Neural crest cell (in vitro differentiated cells): Measurements from ENCODE around the gene PRR27. TPM values are rescaled to one million over a fixed set of nuclear protein-coding genes. Genes with fewer than 3 reads are reported as not detected.

Experiments
- DNase-seq: peaks from one replicate; pipeline ENCODE4 v3.0.0; 2021; ENCODE audit warnings: low read depth, mixed read lengths, low spot score
- H3K27ac Mint-ChIP-seq: one replicate; pipeline ENCODE4 v1.8.0; 2021; ENCODE audit warnings: mild to moderate bottlenecking, mixed read lengths; ENCODE audit not compliant: unreplicated experiment
- H3K27me3 Mint-ChIP-seq: 2 replicates; pipeline ENCODE4 v1.8.0; 2021; ENCODE audit warnings: low read depth, mild to moderate bottlenecking, mixed read lengths
- H3K36me3 Mint-ChIP-seq: 2 replicates; pipeline ENCODE4 v1.8.0; 2021; ENCODE audit warnings: low read depth, mild to moderate bottlenecking, mixed read lengths
- H3K4me1 Mint-ChIP-seq: 2 replicates; pipeline ENCODE4 v1.8.0; 2021; ENCODE audit warnings: mixed read lengths
- H3K4me3 Mint-ChIP-seq: one replicate; pipeline ENCODE4 v1.8.0; 2021; ENCODE audit warnings: mild to moderate bottlenecking, mixed read lengths
- H3K9me3 Mint-ChIP-seq: 2 replicates; pipeline ENCODE4 v1.8.0; 2021; ENCODE audit warnings: mixed read lengths
- CTCF ChIP-seq: fragments of 200-600 bp; sonication (generic); conservative IDR thresholded peaks from 2 replicates; pipeline ENCODE4 v1.5.0; 2021; ENCODE audit warnings: antibody characterized with exemption, mild to moderate bottlenecking
- total RNA-seq: library from RNA; stranded (reverse); gene quantifications from 2 replicates; pipeline ENCODE4 v1.2.1, GENCODE V29; 2021

PRR27 gene
- total RNA-seq, 1 donor from 2014 or later = not detected

GRCh38 chr4:70138751-70139150, 15.3 kb upstream of the PRR27 start:
- no peaks in the 10 kb centered on the region for H3K36me3 Mint-ChIP-seq

DNA sequence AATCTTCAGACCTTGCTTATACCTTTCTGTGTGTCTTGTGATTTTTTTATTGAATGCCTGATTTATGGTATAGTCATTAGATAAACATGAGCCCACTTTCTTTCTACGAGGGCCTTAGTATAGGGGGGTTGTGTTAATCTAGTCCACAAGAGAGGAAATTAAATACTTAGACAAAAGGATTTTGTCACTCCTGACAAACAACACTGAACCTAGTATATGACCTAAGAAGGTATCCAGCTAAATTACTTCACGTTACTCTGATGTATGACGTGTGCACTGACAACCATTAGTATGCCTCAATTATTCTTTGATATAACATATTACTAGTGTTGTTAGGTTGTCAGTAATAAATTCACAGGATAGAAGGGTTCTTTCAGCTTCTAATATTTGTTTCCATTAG, 2.8 kb upstream of the PRR27 start:
- no peak for TF ChIP-seq CTCF

More at GRCh38 chr4:70138751-70139150, 15.3 kb upstream of the PRR27 start:
- Mint-ChIP-seq H3K27me3 (no peaks in the 10 kb centered on the region), H3K27ac (no peak overlapping the region), H3K4me1 (no peaks in the 10 kb centered on the region), H3K9me3 (no peaks in the 10 kb centered on the region), H3K4me3 (no peak overlapping the region)
- no peak for TF ChIP-seq CTCF
- no peak for DNase-seq

DNA sequence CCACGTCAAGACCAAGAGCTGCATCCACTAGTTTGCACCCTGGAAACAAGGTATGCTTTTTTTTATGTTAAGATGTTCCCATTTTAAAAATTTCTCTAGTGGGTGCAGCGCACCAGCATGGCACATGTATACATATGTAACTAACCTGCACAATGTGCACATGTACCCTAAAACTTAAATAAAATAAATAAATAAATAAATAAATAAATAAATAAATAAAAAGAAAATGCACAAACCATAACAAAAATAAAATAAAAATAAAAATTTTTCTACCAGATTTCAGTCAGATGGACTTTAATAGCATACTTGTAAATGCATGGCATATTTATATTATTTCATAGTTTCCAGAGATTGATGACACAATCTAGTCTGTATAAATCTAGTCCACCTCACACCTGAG, 1.9 kb upstream of the PRR27 start:
- Mint-ChIP-seq H3K9me3 (peaks cover 3% of the 10 kb centered on the region), H3K4me1 (peaks cover 4% of the 10 kb centered on the region), H3K27me3 (no peaks in the 10 kb centered on the region), H3K4me3 (no peak overlapping the region), H3K36me3 (no peaks in the 10 kb centered on the region), H3K27ac (no peak overlapping the region)
- DNase-seq = no peak
- TF ChIP-seq CTCF = no peak

More for the DNA sequence above, 2.8 kb upstream of the PRR27 start:
- no peak for DNase-seq
- Mint-ChIP-seq H3K4me3 (no peak overlapping the region), H3K4me1 (peaks cover 4% of the 10 kb centered on the region), H3K36me3 (no peaks in the 10 kb centered on the region), H3K27ac (no peak overlapping the region), H3K9me3 (peaks cover 3% of the 10 kb centered on the region), H3K27me3 (no peaks in the 10 kb centered on the region)

DNA sequence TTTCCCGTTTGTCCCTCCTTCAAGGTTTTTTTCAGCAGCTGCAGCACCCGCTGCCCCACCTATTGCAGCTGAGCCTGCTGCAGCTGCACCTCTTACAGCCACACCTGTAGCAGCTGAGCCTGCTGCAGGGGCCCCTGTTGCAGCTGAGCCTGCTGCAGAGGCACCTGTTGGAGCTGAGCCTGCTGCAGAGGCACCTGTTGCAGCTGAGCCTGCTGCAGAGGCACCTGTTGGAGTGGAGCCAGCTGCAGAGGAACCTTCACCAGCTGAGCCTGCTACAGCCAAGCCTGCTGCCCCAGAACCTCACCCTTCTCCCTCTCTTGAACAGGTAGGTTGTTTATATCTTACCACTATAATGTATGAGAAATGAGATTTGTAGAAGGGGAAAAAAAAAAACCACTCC, 4.5 kb downstream of the PRR27 start:
- DNase-seq = no peak
- Mint-ChIP-seq H3K4me3 (no peak overlapping the region), H3K4me1 (no peaks in the 10 kb centered on the region), H3K9me3 (no peaks in the 10 kb centered on the region), H3K27me3 (no peaks in the 10 kb centered on the region), H3K27ac (no peak overlapping the region), H3K36me3 (no peaks in the 10 kb centered on the region)
- TF ChIP-seq CTCF = no peak

DNA sequence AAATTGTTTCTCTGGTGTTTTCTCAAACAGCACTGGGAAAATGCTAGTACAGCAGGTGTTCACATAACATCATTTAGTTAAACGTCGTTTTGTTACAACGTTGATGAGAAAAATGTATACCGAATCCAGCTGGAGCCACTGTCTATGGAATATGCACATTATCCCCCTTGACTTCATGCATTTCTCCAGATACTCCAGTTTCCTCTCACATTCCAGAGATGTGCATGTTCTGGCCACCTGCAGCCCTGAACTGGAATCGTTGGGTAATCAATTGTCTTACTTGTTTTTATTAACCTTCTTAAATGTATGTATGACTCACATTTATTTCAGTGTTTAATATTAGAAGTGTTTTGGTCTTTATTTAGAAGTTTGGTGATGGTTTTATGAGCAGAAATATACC, 23.1 kb downstream of the PRR27 start:
- peaks cover 14% of the 10 kb centered on the region for H3K27me3 Mint-ChIP-seq
- no peak overlapping the region for H3K4me3 Mint-ChIP-seq
- H3K36me3 Mint-ChIP-seq = no peaks in the 10 kb centered on the region
- no peaks in the 10 kb centered on the region for H3K4me1 Mint-ChIP-seq
- H3K27ac Mint-ChIP-seq = no peak overlapping the region
- no peak for TF ChIP-seq CTCF
- no peak for DNase-seq
- no peaks in the 10 kb centered on the region for H3K9me3 Mint-ChIP-seq
